BJ (cell line): ENCODE data around the gene HSD11B2. TPM values are rescaled to one million over a fixed set of nuclear protein-coding genes. Genes with fewer than 3 reads are reported as not detected.

Experiments
- CTCF ChIA-PET: fragments of 350-600 bp; formaldehyde crosslinking; extraction: SDS; loops from one replicate; lab custom pipeline; 2021; ENCODE audit warnings: antibody characterized with exemption, inconsistent platforms; lab: Yijun Ruan, JAX
- POLR2A ChIA-PET: fragments of 300-600 bp; sonication (Branson Sonifier 250); formaldehyde crosslinking; extraction: SDS; loops from one replicate; lab custom pipeline; 2021; ENCODE audit warnings: antibody characterized with exemption; lab: Charles Lee
- DNase-seq: peaks from one replicate; pipeline ENCODE4 v3.0.0-alpha.2; 2011; ENCODE audit warnings: low read depth
- H3K27me3 ChIP-seq: 2 replicates; pipeline ENCODE4 v1.6.0; 2011; ENCODE audit warnings: low read length; ENCODE audit not compliant: control insufficient read depth, insufficient read depth
- H3K36me3 ChIP-seq: 2 replicates; pipeline ENCODE4 v1.5.1; 2011; ENCODE audit warnings: low read length; ENCODE audit not compliant: control insufficient read depth, insufficient read depth
- H3K4me3 ChIP-seq: 2 replicates; pipeline ENCODE4 v1.5.1; 2011; ENCODE audit warnings: low read depth, mild to moderate bottlenecking, control low read depth, low read length
- CTCF ChIP-seq: IDR thresholded peaks from 2 replicates; pipeline ENCODE4 v1.5.1; 2011; ENCODE audit warnings: low read depth, mild to moderate bottlenecking, control low read depth, inconsistent platforms, low read length, moderate library complexity; ENCODE audit not compliant: insufficient read depth
- polyA minus RNA-seq: library from RNA; depleted of rRNA, polyadenylated mRNA; stranded (reverse); fragments of >200 nt; gene quantifications from 2 replicates; pipeline ENCODE4 v1.2.3, GENCODE V29; 2011; rRNA and poly(A)+ RNA removed
- polyA plus RNA-seq: library from polyadenylated mRNA; depleted of rRNA; stranded (reverse); fragments of >200 nt; gene quantifications from 2 replicates; pipeline ENCODE4 v1.2.3, GENCODE V29; 2011; rRNA removed

Gene HSD11B2
- polyA plus RNA-seq (0.07 TPM in 1 of 2 replicates, not detected in the other), polyA minus RNA-seq (not detected in 2 replicates)

GRCh38 chr16:67430977-67431774 lies at the start of gene HSD11B2:
HSD11B2 (plus strand) TSS chr16:67431121; CDS start chr16:67431249, 128 bp downstream.
- POLR2A ChIA-PET = interaction anchor here (0.8 kb wide), 1 partner anchor 17 kb away, joined by 7 read pairs; no protein-coding TSS in a partner anchor
- CTCF ChIA-PET = interaction anchor here (1.1 to 7.2 kb wide), 4 partner anchors 15 to 37 kb away, joined by 3 to 47 read pairs (median 6); no protein-coding TSS in a partner anchor
- H3K27me3 ChIP-seq = peaks cover 20% of the 10 kb centered on the region
- TF ChIP-seq CTCF = no peak
- H3K4me3 ChIP-seq = peak within 1 kb of the TSS; percentile 29
- no peaks in the 10 kb centered on the region; the same call in 1 of the 2 replicates for H3K36me3 ChIP-seq
- DNase-seq = no peak

- Histone ChIP-seq H3K27me3 (peaks cover 3% of the 10 kb centered on the region), H3K4me3 (no peak overlapping the region), H3K36me3 (no peaks in the 10 kb centered on the region)
- ChIA-PET POLR2A (no interaction called here), CTCF (interaction anchor here (0.7 to 2.5 kb wide), 5 partner anchors 8 to 82 kb away, joined by 3 to 8 read pairs (median 3); partner anchors contain the start of gene TPPP3)
- TF ChIP-seq CTCF = no peak
- no peak for DNase-seq
Observed at GRCh38 chr16:67383284-67383683, 47.6 kb upstream of the HSD11B2 start.

GRCh38 chr16:67384778-67385510 lies 46.0 kb upstream of the HSD11B2 start:
- no peaks in the 10 kb centered on the region for H3K36me3 ChIP-seq
- ChIA-PET POLR2A (no interaction called here), CTCF (interaction anchor here (0.7 to 1.8 kb wide), 6 partner anchors 8 to 81 kb away, joined by 3 to 5 read pairs (median 3); no protein-coding TSS in a partner anchor)
- DNase-seq = no peak
- TF ChIP-seq CTCF = no peak
- H3K27me3 ChIP-seq = peaks cover 3% of the 10 kb centered on the region
- H3K4me3 ChIP-seq = no peak overlapping the region

GRCh38 chr16:67386861-67387455 lies 44.0 kb upstream of the HSD11B2 start:
- TF ChIP-seq CTCF = no peak
- ChIA-PET CTCF (interaction anchor here (0.8 kb wide), 1 partner anchor 84 kb away, joined by 3 read pairs; no protein-coding TSS in a partner anchor), POLR2A (no interaction called here)
- no peaks in the 10 kb centered on the region for H3K36me3 ChIP-seq
- no peak overlapping the region for H3K4me3 ChIP-seq
- peaks cover 1% of the 10 kb centered on the region; the same call in 1 of the 2 replicates for H3K27me3 ChIP-seq
- DNase-seq = no peak
